Measurements from ENCODE around the gene TTLL5. TPM values are rescaled to one million over a fixed set of nuclear protein-coding genes. Genes with fewer than 3 reads are reported as not detected.

The TTLL5 gene
- total RNA-seq, 1 donor from 2014 or later = 43.1 TPM

DNA sequence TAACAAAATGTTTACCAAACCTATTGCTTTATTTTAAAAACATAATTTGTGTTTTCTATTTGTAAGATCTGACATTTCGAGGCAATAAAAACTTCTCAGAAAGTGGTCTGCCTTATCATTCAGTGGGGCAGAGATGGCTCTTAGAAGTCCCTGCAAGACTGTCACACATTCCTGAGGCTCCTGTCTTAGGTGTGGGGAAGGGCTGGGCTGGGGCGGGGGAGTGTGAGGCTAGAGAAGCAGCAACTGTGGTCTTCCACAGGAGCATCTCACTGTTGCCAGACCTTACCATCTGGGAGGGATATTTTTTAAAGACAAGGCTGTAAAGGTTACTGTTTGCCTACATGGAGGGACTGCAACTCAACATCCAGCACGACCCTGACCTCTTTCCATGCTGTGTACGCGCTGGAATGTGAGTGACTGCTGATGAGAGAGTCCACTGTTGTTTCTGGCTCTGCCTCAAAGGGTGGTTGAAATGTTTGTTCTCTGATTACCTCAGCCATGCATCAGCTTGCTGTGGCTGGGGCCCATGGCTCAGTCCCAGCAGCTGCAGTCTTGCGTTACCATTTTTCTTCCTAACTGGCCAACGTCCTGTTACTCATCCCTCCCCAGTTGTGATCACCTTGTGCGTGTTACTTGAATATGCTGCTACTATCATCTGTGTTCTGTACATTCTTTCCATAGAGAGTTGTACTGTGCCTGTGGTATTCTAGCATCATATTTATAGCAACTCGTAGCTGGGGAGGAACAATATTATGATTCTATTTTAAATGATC is 12.8 kb upstream of the TTLL5 start:
- H3K4me3 Mint-ChIP-seq (ENCODE audit: unreplicated experiment) = no peak overlapping the region
- no peak for DNase-seq
- TF ChIP-seq, protein P1, sequence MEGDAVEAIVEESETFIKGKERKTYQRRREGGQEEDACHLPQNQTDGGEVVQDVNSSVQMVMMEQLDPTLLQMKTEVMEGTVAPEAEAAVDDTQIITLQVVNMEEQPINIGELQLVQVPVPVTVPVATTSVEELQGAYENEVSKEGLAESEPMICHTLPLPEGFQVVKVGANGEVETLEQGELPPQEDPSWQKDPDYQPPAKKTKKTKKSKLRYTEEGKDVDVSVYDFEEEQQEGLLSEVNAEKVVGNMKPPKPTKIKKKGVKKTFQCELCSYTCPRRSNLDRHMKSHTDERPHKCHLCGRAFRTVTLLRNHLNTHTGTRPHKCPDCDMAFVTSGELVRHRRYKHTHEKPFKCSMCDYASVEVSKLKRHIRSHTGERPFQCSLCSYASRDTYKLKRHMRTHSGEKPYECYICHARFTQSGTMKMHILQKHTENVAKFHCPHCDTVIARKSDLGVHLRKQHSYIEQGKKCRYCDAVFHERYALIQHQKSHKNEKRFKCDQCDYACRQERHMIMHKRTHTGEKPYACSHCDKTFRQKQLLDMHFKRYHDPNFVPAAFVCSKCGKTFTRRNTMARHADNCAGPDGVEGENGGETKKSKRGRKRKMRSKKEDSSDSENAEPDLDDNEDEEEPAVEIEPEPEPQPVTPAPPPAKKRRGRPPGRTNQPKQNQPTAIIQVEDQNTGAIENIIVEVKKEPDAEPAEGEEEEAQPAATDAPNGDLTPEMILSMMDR (IDR thresholded peaks at IDR 0.05; ENCODE audit: partially characterized antibody, unreplicated experiment) = no peak
- no peaks in the 10 kb centered on the region for H3K27me3 Mint-ChIP-seq (ENCODE audit: unreplicated experiment)
- no peaks in the 10 kb centered on the region for H3K36me3 Mint-ChIP-seq (ENCODE audit: unreplicated experiment)
- peaks cover 1% of the 10 kb centered on the region for H3K9me3 Mint-ChIP-seq (ENCODE audit: unreplicated experiment)
- H3K4me1 Mint-ChIP-seq (ENCODE audit: low read depth, unreplicated experiment) = no peaks in the 10 kb centered on the region
- no peak overlapping the region for H3K27ac Mint-ChIP-seq (ENCODE audit: unreplicated experiment)

DNA sequence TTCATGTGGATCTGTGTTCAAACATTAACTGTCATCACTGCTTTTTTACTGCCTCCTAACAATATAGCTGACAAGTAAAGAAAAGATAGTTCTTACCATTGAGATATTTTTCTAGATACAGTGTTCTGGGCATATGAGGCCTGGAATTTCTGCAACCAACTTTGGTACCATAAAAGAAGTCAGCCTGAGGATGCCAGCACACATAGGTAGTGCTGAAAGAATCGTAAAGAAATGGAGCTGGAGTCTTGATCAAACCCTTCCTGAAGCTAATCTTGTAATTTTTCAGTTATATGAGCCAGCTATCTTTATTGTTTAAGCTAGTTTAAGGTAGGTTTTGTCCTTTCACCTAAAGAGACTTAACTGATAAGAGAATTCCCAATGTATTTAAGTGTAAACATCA is 11.7 kb upstream of the TTLL5 start:
- H3K27me3 Mint-ChIP-seq (ENCODE audit: unreplicated experiment) = no peaks in the 10 kb centered on the region
- H3K36me3 Mint-ChIP-seq (ENCODE audit: unreplicated experiment) = no peaks in the 10 kb centered on the region
- no peak overlapping the region for H3K27ac Mint-ChIP-seq (ENCODE audit: unreplicated experiment)
- no peak for DNase-seq
- no peak overlapping the region for H3K4me3 Mint-ChIP-seq (ENCODE audit: unreplicated experiment)
- no peaks in the 10 kb centered on the region for H3K4me1 Mint-ChIP-seq (ENCODE audit: low read depth, unreplicated experiment)
- H3K9me3 Mint-ChIP-seq (ENCODE audit: unreplicated experiment) = peaks cover 1% of the 10 kb centered on the region
- TF ChIP-seq, protein P1 (IDR thresholded peaks at IDR 0.05; ENCODE audit: partially characterized antibody, unreplicated experiment) = no peak

DNA sequence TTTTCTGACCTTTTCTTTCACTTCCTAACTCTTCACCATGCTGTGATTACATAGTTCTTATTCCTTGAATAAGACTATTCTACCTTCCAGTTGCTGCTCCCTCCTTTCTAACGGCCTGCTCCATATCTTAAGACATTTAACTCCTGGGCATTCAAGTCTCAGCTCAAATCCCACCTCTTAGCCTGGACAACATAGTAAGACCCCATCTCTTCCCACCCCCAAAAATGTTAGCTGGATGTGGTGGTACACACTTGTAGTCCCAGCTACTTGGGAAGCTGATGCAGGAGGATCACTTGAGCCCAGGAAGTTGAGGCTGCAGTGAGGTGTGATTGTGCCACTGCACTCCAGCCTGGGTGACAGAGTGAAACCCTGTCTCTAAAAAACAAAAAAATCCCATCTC is 11.3 kb upstream of the TTLL5 start:
- H3K9me3 Mint-ChIP-seq (ENCODE audit: unreplicated experiment) = peaks cover 1% of the 10 kb centered on the region
- H3K4me1 Mint-ChIP-seq (ENCODE audit: low read depth, unreplicated experiment) = no peaks in the 10 kb centered on the region
- H3K27ac Mint-ChIP-seq (ENCODE audit: unreplicated experiment) = no peak overlapping the region
- no peaks in the 10 kb centered on the region for H3K27me3 Mint-ChIP-seq (ENCODE audit: unreplicated experiment)
- no peak for DNase-seq
- TF ChIP-seq, protein P1 (IDR thresholded peaks at IDR 0.05; ENCODE audit: partially characterized antibody, unreplicated experiment) = no peak
- no peaks in the 10 kb centered on the region for H3K36me3 Mint-ChIP-seq (ENCODE audit: unreplicated experiment)
- no peak overlapping the region for H3K4me3 Mint-ChIP-seq (ENCODE audit: unreplicated experiment)

DNA sequence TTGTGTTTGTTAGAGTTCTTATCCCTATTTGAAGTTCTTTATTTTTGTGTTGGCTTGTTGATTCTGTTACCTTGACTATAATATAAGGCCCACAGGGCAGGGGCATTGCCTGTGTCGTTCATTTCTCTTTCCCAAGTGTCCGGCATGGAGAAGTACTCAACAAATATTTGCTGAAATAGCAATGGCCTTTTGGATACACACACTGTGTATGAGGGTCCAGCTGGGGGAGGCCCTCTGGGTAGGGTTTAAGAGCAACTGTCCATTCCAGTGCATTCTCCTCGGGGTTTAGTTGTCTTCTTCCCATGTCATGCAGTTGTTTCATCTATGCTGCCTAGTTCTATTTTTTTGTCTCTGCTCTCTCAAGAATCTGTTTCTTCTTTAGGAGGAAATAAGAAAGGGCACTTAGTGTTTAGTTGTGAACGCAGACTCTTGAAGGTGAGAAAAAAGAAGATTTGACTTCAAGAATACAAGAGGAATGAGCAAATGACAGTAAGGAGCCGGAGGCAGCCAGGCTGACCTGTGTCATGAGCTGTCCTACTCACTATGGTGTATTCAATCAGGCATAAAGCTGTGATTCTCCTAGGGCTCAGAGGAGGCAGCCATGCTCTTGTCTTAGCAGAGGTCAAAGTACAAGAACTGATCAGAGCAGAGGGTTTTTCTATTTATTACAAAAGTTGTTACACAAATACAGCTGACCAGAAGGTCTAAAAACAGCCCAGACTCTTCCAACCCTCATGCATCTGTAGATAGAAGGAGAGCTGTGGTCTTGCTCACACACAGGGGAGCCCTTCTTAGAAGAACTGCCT is 10.6 kb upstream of the TTLL5 start:
- Mint-ChIP-seq H3K27ac (ENCODE audit: unreplicated experiment) (no peak overlapping the region), H3K4me3 (ENCODE audit: unreplicated experiment) (no peak overlapping the region), H3K36me3 (ENCODE audit: unreplicated experiment) (no peaks in the 10 kb centered on the region), H3K4me1 (ENCODE audit: low read depth, unreplicated experiment) (no peaks in the 10 kb centered on the region), H3K9me3 (ENCODE audit: unreplicated experiment) (peaks cover 1% of the 10 kb centered on the region), H3K27me3 (ENCODE audit: unreplicated experiment) (no peaks in the 10 kb centered on the region)
- TF ChIP-seq, protein P1 (IDR thresholded peaks at IDR 0.05; ENCODE audit: partially characterized antibody, unreplicated experiment) = no peak
- no peak for DNase-seq

DNA sequence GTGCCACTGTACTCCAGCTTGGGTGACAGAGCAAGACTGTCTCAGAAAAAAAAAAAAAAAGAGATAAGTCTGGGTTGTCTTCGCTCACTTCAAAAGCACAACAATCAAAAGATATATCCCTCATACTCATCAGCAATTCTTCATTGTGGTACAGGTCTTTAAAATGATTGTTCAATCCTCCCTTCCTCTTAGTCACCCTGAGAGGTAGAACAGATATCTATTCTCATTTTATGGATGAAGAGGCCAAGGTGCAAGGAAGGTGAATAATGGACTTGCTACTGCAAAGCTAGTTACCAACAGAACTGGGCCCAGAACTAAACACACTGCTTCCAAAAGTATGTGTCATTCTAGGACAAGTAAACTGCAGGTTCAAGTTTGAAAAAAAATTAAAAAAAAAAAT is 7.5 kb upstream of the TTLL5 start:
- H3K4me3 Mint-ChIP-seq (ENCODE audit: unreplicated experiment) = no peak overlapping the region
- H3K4me1 Mint-ChIP-seq (ENCODE audit: low read depth, unreplicated experiment) = no peaks in the 10 kb centered on the region
- TF ChIP-seq, protein P1 (IDR thresholded peaks at IDR 0.05; ENCODE audit: partially characterized antibody, unreplicated experiment) = no peak
- H3K9me3 Mint-ChIP-seq (ENCODE audit: unreplicated experiment) = peaks cover 1% of the 10 kb centered on the region
- no peak overlapping the region for H3K27ac Mint-ChIP-seq (ENCODE audit: unreplicated experiment)
- H3K27me3 Mint-ChIP-seq (ENCODE audit: unreplicated experiment) = no peaks in the 10 kb centered on the region
- H3K36me3 Mint-ChIP-seq (ENCODE audit: unreplicated experiment) = no peaks in the 10 kb centered on the region
- no peak for DNase-seq
